Measurements from ENCODE around the gene LBR.

GRCh38 chr1:225464851-225465792 lies 37.3 kb upstream of the LBR start:
- TF ChIP-seq EZH2 (IDR thresholded peaks at IDR 0.05) (no peak), POLR2AphosphoS5 (IDR thresholded peaks at IDR 0.05; ENCODE audit: borderline replicate concordance, low read depth, low read length) (no peak)
